CD14-positive monocyte (primary cell): Measurements from ENCODE around the gene LAG3. TPM values are rescaled to one million over a fixed set of nuclear protein-coding genes. Genes with fewer than 3 reads are reported as not detected.

Source experiments
- DNase-seq, 3 donors: peaks; one replicate each; pipeline ENCODE4 v3.0.0-alpha.2; 2011 to 2022
- H2AFZ ChIP-seq: 2 replicates; pipeline ENCODE4 v1.6.0; 2012; ENCODE audit warnings: mild to moderate bottlenecking, low read depth, low read length, inconsistent platforms; ENCODE audit not compliant: insufficient read depth, poor library complexity, severe bottlenecking
- H3K27ac ChIP-seq, 2 donors: 1 replicate in 1 of 2; 2 replicates in 1 of 2; pipeline ENCODE4 v1.5.1; 2012 to 2013; ENCODE audit warnings: low read length in 2 of 2, control low read depth in 1 of 2, inconsistent platforms in 1 of 2, low read depth in 1 of 2, mild to moderate bottlenecking in 1 of 2
- H3K27me3 ChIP-seq, 2 donors: one replicate each; pipeline versions ENCODE4 v1.6.0 to v1.6.1; 2011 to 2013; ENCODE audit warnings: low read length in 2 of 2; ENCODE audit not compliant: control insufficient read depth in 2 of 2, insufficient read depth in 2 of 2
- H3K36me3 ChIP-seq, 2 donors: replicated peaks in 1 of 2; 1 replicate in 1 of 2; 2 replicates in 1 of 2; pipeline versions ENCODE4 v1.5.1 to v1.6.1; 2012 to 2013; ENCODE audit warnings: low read length in 2 of 2, control low read depth in 1 of 2, inconsistent platforms in 1 of 2, mild to moderate bottlenecking in 1 of 2; ENCODE audit not compliant: insufficient read depth in 2 of 2, control insufficient read depth in 1 of 2
- H3K4me1 ChIP-seq, 2 donors: 1 replicate in 1 of 2; 2 replicates in 1 of 2; pipeline versions ENCODE4 v1.5.1 to v1.6.1; 2012 to 2013; ENCODE audit warnings: low read length in 2 of 2, control low read depth in 1 of 2, inconsistent platforms in 1 of 2, mild to moderate bottlenecking in 1 of 2, moderate library complexity in 1 of 2; ENCODE audit not compliant: insufficient read depth in 2 of 2, control insufficient read depth in 1 of 2
- H3K4me2 ChIP-seq: replicated peaks from 2 replicates; pipeline ENCODE3; 2012; ENCODE audit warnings: low read length, moderate library complexity, mild to moderate bottlenecking; ENCODE audit not compliant: poor library complexity, severe bottlenecking; ENCODE audit errors: extremely low read depth
- H3K4me3 ChIP-seq, 3 experiments: fragments of 200-600 bp in 1 of 3; sonication (generic) in 1 of 3; replicated peaks in 1 of 3; 1 replicate in 2 of 3; 2 replicates in 1 of 3; pipeline ENCODE4 v1.5.1; 2011 to 2013; ENCODE audit warnings: low read length in 3 of 3, mild to moderate bottlenecking in 3 of 3, control low read depth in 2 of 3, low read depth in 2 of 3, inconsistent platforms in 1 of 3, moderate library complexity in 1 of 3
- H3K79me2 ChIP-seq: 2 replicates; pipeline ENCODE4 v1.6.0; 2012; ENCODE audit warnings: mild to moderate bottlenecking, control low read depth, inconsistent platforms, low read length, moderate library complexity; ENCODE audit not compliant: insufficient read depth
- H3K9ac ChIP-seq: 2 replicates; pipeline ENCODE4 v1.6.0; 2017; ENCODE audit warnings: low read length, mild to moderate bottlenecking; ENCODE audit not compliant: insufficient read depth, poor library complexity, severe bottlenecking
- H3K9me3 ChIP-seq, 2 donors: replicated peaks in 1 of 2; 1 replicate in 1 of 2; 2 replicates in 1 of 2; pipeline versions ENCODE4 v1.5.1 to v1.6.1; 2012 to 2013; ENCODE audit warnings: low read length in 2 of 2, control low read depth in 1 of 2; ENCODE audit not compliant: control insufficient read depth in 1 of 2, insufficient read depth in 1 of 2
- H4K20me1 ChIP-seq: 2 replicates; pipeline ENCODE4 v1.6.0; 2012; ENCODE audit warnings: mild to moderate bottlenecking, low read length, control low read depth, moderate library complexity; ENCODE audit not compliant: insufficient read depth
- H3K27ac Mint-ChIP-seq, 7 donors: one replicate each; pipeline ENCODE4 v1.8.0; 2020; ENCODE audit warnings: mild to moderate bottlenecking in 7 of 7, mixed read lengths in 7 of 7, moderate library complexity in 6 of 7, inconsistent platforms in 2 of 7
- H3K27me3 Mint-ChIP-seq, 3 donors: one replicate each; pipeline ENCODE4 v1.8.0; 2021 to 2022; ENCODE audit warnings: low read depth in 3 of 3, mild to moderate bottlenecking in 3 of 3, mixed read lengths in 3 of 3, moderate library complexity in 3 of 3, inconsistent platforms in 1 of 3
- H3K36me3 Mint-ChIP-seq, 2 donors: one replicate each; pipeline ENCODE4 v1.8.0; 2020; ENCODE audit warnings: mixed read lengths in 2 of 2, inconsistent platforms in 1 of 2, mild to moderate bottlenecking in 1 of 2
- H3K4me1 Mint-ChIP-seq: one replicate; pipeline ENCODE4 v1.8.0; 2020; ENCODE audit warnings: mild to moderate bottlenecking, mixed read lengths
- H3K4me3 Mint-ChIP-seq, 2 donors: one replicate each; pipeline ENCODE4 v1.8.0; 2020; ENCODE audit warnings: mild to moderate bottlenecking in 2 of 2, mixed read lengths in 2 of 2, moderate library complexity in 1 of 2
- H3K9me3 Mint-ChIP-seq, 7 donors: one replicate each; pipeline ENCODE4 v1.8.0; 2020 to 2022; ENCODE audit warnings: mixed read lengths in 7 of 7, mild to moderate bottlenecking in 6 of 7, moderate library complexity in 6 of 7, inconsistent platforms in 2 of 7
- CTCF ChIP-seq: fragments of 200-600 bp; IDR thresholded peaks from one replicate; pipeline ENCODE4 v1.8.0; 2022; ENCODE audit warnings: antibody characterized with exemption, mild to moderate bottlenecking
- WGBS: methylation state at CpG from one replicate; pipeline ENCODE4 v1.1.5; 2013; ENCODE audit warnings: missing lambda C conversion rate; ENCODE audit not compliant: insufficient coverage; 5-methylcytosine and 5-hydroxymethylcytosine counted together
- intact Hi-C, 2 donors: fragments of 100-400 bp; cut with micrococcal nuclease; formaldehyde crosslinking; loops; one replicate each; pipeline versions ENCODE4 v1.15.0 to v1.15.1; 2023
- polyA plus RNA-seq, 3 donors: library from polyadenylated mRNA; depleted of rRNA in 1 of 3; unstranded in 2 of 3; stranded (reverse) in 1 of 3; fragments of 300-500 nt in 2 of 3; fragments of >200 nt in 1 of 3; fragmentation: Illumina TruSeq in 2 of 3; gene quantifications; 1 replicate in 2 of 3; 2 replicates in 1 of 3; pipeline ENCODE4 v1.2.3, GENCODE V29; 2012 to 2021

Gene LAG3
- polyA plus RNA-seq, 3 donors: 0.04 TPM; not detected in 2

DNA sequence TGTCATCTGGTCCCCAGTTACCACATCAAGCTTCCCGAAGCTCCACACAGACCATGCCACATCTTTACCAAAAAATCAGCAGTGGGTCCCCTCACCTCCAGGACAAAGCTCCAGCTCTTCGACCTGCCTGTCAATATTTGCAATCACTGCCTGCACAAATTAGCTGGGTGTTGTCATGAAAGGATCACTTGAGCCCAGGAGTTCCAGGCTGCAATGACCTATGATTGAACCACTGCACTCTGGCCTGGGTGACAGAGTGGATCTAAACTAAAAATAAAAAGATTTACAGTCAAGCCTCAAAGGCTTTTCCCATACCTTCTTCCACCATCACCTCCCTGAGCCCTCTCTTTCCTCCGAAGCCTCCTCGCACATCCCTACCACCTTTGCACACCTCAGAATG, 24.3 kb downstream of the LAG3 start:
- peaks cover 85% of the 10 kb centered on the region for H4K20me1 ChIP-seq
- TF ChIP-seq CTCF: no peak
- WGBS: 93% methylated on average over 3 of the region's 4 CpGs
- H3K36me3 Mint-ChIP-seq: peaks cover 58 to 73% of the 10 kb centered on the region in 2 donors
- peaks cover 0 to 2% (median 1%) of the 10 kb centered on the region in 3 donors for H3K27me3 Mint-ChIP-seq
- DNase-seq: no peak
- H3K9me3 ChIP-seq: no peaks in the 10 kb centered on the region
- peaks cover 20 to 23% of the 10 kb centered on the region in 2 donors for H3K4me1 ChIP-seq
- no peak overlapping the region for H3K27ac ChIP-seq
- no peak overlapping the region for H2AFZ ChIP-seq
- H3K9ac ChIP-seq: no peak overlapping the region
- H3K36me3 ChIP-seq: peaks cover 46 to 69% of the 10 kb centered on the region in 2 donors
- intact Hi-C loops: no loop called here
- no peak overlapping the region for H3K4me3 ChIP-seq
- H3K4me1 Mint-ChIP-seq: peaks cover 29% of the 10 kb centered on the region
- no peak overlapping the region for H3K4me2 ChIP-seq
- peak overlapping the region in 1 of 7 donors; percentile 36 for H3K27ac Mint-ChIP-seq
- no peak overlapping the region for H3K4me3 Mint-ChIP-seq
- peaks cover 52% of the 10 kb centered on the region for H3K79me2 ChIP-seq
- H3K27me3 ChIP-seq: no peaks in the 10 kb centered on the region
- peaks cover 0 to 2% (median 0%) of the 10 kb centered on the region in 7 donors for H3K9me3 Mint-ChIP-seq

DNA sequence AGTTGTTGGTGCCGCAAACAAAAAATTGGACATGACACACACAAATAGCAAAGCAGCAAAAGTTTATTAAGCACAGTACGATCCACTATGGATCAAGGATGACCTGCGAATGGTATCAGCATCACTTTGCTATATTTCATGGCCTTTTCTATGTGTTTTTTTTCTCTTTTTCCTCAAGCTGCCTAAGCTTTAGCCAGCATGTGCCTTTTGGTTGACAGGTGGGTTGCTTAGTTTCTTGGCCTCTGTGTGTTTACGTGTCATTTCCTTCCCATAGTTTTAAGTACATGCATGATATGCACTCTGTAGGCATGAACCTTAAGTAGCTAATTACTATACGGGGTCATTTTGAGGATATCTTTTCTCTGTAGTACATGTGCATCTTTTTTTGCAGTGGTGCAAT, 26.8 kb downstream of the LAG3 start:
- TF ChIP-seq CTCF: no peak
- Mint-ChIP-seq H3K27me3 (peaks cover 0 to 1% (median 0%) of the 10 kb centered on the region in 3 donors), H3K9me3 (peaks cover 0 to 12% (median 3%) of the 10 kb centered on the region in 7 donors), H3K27ac (peak overlapping the region in 1 of 7 donors; percentile 66), H3K4me1 (peaks cover 7% of the 10 kb centered on the region), H3K4me3 (no peak overlapping the region), H3K36me3 (peaks cover 72 to 87% of the 10 kb centered on the region in 2 donors)
- no peak overlapping the region for H3K4me3 ChIP-seq
- no peak for DNase-seq
- no peak overlapping the region for H3K27ac ChIP-seq
- H3K9ac ChIP-seq: no peak overlapping the region
- no peak overlapping the region for H3K4me2 ChIP-seq
- no peak overlapping the region for H2AFZ ChIP-seq
- intact Hi-C loops: no loop called here
- H4K20me1 ChIP-seq: peaks cover 87% of the 10 kb centered on the region
- 100% methylated on average over 2 of the region's 5 CpGs for WGBS
- H3K79me2 ChIP-seq: peaks cover 29% of the 10 kb centered on the region
- no peaks in the 10 kb centered on the region for H3K4me1 ChIP-seq
- no peaks in the 10 kb centered on the region for H3K27me3 ChIP-seq
- H3K9me3 ChIP-seq: no peaks in the 10 kb centered on the region
- peaks cover 68 to 89% of the 10 kb centered on the region in 2 donors for H3K36me3 ChIP-seq
